ENCODE data around the gene GTSF1L.

Gene GTSF1L

DNA sequence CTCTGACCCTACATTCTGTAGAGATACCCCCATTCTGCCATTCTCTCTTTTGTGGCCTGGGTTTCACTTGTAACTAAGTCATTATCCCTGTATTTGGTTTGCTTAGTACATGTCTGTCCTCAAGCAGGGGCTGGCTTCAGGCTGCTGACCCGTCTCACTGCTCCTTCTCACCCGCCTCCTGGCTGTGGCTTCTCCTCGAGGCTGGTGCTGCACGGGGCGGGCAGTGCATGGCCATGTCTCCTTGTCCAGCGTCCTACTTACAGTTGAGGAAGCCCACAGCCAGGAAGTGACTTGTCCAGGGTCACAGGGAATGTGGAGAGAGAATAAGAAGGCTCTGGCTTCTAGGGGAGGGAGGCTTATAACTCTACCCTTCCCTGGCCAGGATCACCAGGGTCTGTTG is 11.3 kb downstream of the GTSF1L start:
- no peak for DNase-seq

DNA sequence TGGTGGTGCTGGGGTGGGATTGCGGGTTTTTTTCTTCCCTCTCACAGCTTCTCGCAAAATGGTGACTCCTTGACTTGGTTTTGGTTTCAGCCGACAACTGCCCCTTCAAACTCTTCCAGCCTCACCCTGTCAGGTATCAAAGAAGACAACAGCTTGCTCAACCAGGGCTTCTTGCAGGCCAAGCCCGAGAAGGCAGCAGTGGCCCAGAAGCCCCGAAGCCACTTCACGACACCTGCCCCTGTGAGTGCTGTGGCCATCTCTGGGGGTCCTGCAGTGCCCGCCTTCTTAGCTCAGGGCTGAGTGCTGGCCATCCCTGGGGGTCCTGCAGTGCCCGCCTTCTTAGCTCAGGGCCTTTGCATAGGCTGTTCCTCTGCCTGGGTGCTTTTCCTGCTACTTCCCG is 11.8 kb downstream of the GTSF1L start:
- DNase-seq = no peak

DNA sequence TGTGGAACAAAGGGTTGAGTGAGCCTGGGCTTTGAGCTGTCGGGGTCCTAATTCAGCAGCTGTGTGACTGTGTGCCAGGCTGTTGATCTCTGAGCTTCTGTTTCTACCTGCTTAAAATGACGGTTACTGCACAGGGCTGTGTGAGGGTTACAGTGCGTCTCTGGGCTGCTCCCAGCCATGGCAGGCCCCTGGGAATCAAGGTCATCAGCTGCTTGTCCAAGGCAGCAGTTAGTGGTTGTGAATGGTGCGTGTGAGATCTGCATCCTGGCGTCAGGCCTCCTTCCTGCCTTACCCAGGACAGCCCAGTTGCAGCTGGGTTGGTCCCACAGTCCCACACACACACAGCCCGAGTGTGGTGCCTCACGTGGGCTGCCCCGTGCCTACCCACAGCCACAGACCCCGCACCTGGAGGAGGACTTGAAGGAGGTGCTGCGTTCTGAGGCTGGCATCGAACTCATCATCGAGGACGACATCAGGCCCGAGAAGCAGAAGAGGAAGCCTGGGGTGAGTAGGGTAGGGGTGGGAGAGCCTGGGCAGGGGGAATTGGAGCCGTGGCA is 15.6 kb downstream of the GTSF1L start:
- DNase-seq = no peak

DNA sequence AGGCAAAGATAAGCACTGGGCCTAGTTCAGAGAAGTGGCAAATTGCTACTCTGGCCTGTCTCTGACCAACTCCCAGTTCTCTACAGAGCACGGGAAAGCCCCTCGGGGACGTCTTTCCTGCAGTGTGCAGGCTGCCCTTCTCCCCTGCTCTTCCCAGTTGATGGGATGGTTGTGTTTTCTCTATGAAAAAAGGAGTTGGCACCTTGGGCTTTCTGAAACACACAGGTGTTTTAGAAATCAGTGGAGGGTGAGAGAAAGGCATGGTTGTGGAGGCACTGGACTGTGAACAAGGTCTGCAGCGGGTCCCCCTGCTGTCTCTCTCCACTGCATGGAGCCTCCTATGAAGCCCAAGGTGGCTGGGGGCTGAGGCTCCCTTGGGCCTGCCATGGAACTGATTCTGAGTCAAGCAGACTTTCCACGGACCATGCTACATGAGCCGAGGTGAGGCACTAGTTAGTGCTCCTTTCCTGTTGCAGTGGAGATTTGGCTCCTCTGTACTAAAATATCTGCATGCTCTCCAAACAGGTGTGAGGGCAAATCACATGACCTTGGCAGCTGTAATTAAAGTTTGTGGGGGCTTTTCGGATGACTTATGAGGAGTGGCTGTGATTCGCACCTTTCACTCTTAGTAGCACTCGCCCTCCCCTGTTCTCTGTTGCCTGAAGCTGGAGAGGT is 16.3 kb downstream of the GTSF1L start:
- no peak for DNase-seq

DNA sequence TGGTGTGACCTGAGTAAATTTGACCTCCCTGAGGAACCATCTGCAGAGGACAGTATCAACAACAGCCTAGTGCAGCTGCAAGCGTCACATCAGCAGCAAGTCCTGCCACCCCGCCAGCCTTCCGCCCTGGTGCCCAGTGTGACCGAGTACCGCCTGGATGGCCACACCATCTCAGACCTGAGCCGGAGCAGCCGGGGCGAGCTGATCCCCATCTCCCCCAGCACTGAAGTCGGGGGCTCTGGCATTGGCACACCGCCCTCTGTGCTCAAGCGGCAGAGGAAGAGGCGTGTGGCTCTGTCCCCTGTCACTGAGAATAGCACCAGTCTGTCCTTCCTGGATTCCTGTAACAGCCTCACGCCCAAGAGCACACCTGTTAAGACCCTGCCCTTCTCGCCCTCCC is 24.3 kb downstream of the GTSF1L start:
- DNase-seq = no peak

DNA sequence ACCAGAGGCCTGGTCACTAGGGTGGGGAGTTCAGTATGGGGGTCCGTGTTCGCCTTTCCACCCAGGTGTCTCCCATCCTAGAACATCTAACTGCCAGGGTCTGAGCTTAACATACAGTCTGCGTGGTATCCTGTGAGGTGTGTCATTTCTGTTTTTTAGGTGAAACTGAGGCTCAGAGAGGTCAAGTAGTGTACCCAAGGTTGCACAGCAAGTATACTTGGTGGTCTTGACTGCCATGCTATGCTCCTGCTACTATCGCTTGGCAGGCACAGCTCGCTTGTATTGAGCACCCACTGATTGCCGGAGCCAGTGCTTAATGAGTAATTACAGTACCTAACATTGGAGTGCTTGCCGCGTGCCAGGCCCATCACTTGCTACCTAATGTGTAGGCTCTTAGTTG is 26.2 kb downstream of the GTSF1L start:
- no peak for DNase-seq

DNA sequence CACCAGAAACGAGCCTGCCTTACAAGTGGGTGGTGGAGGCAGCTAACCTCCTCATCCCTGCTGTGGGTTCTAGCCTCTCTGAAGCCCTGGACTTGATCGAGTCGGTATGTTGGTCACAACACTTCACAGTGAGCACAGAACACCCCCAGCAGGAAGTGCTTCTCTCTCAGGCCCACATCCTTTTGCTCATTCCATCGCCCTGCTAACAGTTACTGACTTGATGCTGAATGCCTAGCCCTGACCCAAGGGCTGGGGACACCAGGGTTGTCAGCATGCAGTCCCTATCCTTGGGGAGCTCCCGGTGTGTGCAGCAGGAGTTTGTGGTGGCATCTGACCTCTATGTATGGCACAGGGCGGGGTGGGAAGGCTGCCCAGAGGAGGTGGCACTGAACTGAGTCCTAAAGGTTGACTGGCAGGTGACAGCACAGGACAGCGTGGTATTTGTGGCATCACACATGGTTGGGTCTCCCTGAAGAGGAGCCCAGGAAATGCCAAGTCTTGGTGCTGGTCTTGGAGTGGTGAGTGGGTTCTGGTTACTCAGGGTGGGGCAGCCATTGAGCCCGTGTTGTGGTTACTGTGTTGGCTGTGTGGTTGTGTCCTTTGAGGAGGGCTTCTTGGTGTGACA is 26.7 kb downstream of the GTSF1L start:
- DNase-seq = no peak

DNA sequence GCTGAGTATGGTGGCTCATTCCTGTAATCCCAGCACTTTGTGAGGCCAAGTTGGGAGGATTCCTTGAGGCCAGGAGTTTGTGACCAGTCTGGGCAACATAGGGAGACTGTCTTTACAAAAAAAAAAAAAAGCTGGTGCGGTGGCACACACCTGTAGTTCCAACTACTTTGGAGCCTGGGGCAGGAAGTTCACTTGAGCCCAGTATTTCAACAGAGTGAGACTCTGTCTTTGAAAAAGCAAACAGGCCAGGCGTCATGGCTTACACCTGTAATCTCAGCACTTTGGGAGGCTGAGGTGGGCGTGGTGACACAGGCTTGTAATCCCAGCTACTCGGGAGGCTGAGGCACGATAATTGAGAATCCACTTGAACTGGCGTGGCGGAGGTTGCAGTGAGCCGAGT is 31.2 kb downstream of the GTSF1L start:
- no peak for DNase-seq

DNA sequence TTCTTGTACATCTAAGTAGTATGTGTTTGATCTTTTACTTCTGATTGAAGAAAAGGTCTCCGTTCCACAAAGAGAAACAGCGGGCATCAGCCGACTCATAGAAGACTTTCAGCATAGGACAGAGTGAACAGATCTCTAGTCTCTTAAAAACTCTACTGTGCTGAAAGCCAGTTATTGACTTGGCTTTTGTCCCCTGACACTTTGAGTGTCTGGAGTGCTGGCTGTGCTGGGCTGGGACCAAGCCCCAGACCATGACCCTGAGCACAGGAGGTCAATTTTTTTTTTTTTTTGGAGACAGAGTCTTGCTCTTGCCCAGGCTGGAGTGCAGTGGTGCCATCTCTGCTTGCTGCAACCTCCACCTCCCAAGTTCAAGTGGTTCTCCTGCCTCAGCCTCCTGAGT is 32.0 kb downstream of the GTSF1L start:
- DNase-seq = no peak

DNA sequence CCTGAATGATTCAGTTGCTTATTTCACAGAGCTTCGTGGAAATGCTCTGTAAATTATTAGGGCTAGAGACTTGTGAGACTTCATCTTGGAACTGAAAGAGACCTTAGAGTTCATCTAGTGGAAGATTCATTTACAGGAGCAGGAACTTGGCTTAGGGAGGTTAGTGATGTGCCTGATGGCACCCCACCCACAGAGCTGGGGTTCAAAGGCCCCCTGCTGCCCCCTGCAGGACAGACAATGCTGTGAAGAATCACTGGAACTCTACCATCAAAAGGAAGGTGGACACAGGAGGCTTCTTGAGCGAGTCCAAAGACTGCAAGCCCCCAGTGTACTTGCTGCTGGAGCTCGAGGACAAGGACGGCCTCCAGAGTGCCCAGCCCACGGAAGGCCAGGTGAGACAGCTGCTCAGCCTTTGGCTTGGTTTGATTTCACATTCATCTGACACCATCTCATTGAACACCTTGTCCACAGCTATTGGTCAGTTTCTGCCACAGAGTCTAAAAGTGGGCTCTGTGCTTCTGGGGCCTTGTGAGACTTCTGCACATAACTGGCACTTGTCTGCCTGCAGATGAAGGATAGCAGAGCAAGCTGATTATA is 34.8 kb downstream of the GTSF1L start:
- DNase-seq = no peak

DNA sequence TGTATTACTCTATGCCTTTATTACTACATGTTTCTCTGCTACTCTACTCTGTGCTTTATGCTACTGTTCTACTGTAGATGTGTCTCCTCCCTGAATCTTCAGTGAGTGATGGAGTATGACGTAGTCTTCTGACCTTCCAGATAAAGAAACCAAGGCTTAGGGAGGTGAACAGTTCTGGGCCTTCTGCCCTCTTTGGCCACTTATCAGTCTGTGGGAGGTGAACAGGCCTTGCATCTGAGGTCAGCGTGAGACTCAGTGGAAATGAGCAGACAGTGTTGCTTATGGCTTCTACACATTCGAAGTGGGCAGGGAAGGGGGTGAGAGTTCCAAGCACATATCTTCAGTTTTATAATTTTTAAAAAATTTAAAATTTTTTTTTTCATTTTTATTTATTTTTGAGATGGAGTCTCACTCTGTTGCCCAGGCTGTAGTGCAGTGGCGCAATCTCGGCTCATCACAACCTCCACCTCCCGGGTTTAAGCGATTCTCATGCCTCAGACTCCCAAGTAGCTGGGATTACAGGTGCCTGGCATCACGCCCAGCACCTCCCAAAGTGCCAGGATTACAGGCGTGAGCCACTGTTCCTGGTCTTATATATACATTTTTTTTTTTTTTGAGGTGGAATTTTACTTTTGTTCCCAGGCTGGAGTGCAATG is 35.7 kb downstream of the GTSF1L start:
- no peak for DNase-seq

DNA sequence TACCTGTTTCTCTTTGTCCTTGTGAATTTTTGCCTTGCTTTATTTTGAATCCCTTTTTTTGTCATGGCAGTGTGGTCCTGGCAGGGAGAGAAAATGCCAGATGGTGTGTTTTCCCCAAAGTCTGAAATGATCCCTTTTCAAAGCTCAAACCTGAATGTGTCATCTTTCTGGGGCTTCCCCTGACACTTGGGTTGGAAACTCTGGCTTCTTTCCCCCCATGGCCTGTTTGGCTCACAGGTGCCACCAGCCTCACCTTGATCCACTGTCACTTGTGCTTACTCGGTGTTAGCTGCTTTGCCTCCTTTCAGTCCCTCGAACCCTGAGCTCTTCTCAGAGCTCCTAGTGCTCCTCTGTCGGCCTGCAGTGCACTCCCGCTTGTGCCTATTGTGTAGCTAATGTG is 37.6 kb downstream of the GTSF1L start:
- DNase-seq = no peak

DNA sequence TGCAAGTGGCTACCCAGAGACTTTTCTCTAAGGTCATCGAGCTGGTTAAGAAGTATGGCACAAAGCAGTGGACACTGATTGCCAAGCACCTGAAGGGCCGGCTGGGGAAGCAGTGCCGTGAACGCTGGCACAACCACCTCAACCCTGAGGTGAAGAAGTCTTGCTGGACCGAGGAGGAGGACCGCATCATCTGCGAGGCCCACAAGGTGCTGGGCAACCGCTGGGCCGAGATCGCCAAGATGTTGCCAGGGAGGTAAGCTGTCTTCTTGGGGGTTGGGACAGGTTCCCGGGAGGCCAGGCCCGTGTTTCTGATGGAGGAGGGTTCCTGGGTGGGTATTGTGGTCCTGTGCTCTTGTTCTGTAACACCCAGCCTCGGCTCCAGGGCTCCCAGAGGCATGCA is 40.0 kb downstream of the GTSF1L start:
- DNase-seq = no peak

DNA sequence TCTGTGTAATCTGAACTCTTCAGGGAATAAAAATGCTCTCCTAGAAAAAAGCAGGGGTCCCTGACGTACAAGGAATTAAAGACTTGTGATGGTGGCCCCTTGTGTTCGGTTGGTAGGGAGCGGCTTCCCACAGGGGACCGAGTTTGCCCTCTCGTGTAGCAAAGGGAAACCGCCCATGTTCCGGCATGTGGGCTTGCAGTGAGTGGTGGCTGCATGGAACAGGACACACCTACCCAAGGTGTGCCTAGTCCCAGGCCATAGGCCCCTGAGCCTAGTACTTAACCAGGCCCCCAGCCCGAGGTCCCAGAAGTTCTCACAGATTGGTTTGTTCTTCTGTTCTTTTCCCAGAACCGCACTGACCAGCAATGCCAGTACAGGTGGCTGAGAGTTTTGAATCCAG is 44.4 kb downstream of the GTSF1L start:
- DNase-seq = no peak

DNA sequence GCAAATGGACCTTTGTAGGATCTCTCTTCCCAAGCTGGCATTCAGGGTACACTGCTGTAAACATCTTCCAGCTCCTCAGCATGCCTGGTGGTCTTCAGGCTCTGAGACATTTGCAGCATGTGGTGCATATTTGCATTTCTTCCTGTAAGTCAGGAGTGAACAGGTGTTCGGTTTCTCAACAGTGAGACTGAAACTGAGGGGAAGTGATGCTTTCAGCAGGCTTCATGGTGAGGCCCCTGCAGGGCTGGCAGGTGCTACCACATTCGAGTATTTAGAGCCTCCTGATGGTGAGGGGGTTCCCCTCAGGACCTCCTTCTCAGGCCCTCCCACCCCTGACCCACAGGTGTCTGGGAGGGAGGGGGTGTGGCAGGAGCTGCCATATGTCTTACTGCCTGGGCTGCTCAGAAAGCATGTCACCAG is 44.8 kb downstream of the GTSF1L start:
- no peak for DNase-seq

DNA sequence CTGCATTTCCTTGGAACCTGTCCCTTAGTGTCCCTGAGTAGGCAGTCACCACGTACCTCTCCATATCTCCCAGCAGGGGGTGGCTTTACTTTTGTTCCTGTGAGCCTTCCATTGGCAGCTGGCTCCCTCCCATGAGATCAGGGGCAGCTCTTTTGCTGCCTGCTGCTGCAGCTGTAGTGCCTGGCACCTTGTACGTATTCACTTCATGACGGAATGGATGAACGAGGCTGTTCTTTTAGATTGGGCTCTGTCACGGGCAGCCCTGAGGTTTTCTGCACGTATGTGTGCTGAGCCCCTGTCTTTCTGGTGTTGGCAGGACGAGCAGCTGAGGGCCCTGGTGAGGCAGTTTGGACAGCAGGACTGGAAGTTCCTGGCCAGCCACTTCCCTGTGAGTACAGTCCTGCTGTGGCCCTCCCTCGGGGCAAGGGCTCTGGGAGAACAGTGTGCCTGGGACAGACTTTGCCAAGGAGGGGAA is 45.3 kb downstream of the GTSF1L start:
- no peak for DNase-seq

DNA sequence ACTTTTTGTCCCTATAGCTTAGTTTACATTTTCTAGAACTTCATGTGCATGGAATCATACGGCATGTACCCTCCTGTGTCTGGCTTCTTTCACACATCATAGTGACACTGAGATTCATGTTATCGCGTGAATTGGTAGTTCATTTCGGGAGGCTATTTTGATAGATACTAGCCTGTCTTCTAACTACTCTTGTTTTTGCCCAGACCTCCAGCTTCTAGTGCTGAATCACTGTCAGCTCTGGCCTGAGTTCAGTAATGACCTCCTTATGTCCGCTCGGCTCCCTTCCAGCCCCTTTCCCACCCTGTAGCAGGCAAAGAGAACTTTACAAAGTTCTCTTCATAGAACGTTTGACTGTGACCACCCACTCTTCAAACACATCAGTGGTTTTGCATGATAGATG is 45.8 kb downstream of the GTSF1L start:
- DNase-seq = no peak

DNA sequence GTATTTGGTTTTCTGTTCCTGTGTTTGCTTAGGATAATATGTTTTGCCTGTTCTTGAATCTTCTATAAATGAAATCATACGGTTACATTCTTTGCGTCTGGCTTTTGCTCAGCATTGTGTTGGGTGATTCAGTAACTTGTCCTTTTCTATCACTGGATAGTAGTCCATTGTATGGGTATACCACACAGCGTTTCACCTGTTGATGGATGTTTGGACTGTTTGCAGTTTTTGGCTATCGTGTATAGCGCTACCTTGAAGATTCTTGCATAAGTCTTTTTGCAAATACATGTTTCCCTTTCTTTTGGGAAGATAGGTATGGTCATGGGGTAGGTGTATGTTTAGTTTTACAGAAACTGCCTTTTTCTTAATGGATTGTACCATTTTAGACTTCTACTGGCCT is 50.4 kb downstream of the GTSF1L start:
- no peak for DNase-seq
